Measurements from ENCODE around the gene CTSF.
"Not testable (repeated sequence)": the region's sequence is repeated elsewhere in the genome, so short reads cannot be mapped to it uniquely, and the experiment has no call there.

DNA sequence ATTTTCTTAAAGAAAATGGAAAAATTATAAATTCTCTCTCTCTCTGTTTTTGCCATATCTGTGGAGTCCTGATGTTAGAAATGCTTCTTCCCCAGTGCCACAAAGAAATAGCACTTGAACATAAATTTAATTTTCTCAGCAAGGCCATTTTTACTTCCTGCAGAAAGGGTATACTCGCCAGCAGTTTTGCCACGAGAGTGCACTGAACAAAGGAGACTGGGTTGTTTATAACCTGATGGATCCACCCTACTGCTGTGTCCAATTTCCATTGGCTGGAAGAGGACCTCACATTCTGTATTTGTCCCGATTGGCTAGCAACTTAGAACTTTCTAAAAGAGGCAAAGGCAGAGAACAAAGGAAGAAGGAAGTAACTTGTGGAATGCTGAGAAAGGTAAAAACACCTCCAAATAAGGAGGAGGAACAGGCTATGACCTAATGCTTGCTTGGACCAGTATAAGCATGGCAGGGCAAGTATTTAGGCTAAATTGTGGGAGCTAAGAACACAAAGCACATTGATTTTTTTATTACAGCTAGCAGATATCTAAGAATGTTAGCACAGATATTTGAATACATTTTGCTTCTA is 14.2 kb upstream of the CTSF start:
- TF ChIP-seq, protein P1, sequence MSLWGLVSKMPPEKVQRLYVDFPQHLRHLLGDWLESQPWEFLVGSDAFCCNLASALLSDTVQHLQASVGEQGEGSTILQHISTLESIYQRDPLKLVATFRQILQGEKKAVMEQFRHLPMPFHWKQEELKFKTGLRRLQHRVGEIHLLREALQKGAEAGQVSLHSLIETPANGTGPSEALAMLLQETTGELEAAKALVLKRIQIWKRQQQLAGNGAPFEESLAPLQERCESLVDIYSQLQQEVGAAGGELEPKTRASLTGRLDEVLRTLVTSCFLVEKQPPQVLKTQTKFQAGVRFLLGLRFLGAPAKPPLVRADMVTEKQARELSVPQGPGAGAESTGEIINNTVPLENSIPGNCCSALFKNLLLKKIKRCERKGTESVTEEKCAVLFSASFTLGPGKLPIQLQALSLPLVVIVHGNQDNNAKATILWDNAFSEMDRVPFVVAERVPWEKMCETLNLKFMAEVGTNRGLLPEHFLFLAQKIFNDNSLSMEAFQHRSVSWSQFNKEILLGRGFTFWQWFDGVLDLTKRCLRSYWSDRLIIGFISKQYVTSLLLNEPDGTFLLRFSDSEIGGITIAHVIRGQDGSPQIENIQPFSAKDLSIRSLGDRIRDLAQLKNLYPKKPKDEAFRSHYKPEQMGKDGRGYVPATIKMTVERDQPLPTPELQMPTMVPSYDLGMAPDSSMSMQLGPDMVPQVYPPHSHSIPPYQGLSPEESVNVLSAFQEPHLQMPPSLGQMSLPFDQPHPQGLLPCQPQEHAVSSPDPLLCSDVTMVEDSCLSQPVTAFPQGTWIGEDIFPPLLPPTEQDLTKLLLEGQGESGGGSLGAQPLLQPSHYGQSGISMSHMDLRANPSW (CRISPR knock-in tag; conservative IDR thresholded peaks at IDR 0.05; ENCODE audit: low read depth): not testable (repeated sequence)
- TF ChIP-seq, protein P2, sequence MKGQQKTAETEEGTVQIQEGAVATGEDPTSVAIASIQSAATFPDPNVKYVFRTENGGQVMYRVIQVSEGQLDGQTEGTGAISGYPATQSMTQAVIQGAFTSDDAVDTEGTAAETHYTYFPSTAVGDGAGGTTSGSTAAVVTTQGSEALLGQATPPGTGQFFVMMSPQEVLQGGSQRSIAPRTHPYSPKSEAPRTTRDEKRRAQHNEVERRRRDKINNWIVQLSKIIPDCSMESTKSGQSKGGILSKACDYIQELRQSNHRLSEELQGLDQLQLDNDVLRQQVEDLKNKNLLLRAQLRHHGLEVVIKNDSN (CRISPR knock-in tag; IDR thresholded peaks at IDR 0.05): not testable (repeated sequence)
- TF ChIP-seq, protein P3, sequence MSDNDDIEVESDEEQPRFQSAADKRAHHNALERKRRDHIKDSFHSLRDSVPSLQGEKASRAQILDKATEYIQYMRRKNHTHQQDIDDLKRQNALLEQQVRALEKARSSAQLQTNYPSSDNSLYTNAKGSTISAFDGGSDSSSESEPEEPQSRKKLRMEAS (CRISPR knock-in tag; IDR thresholded peaks at IDR 0.05): not testable (repeated sequence)
- TF ChIP-seq, protein P4, sequence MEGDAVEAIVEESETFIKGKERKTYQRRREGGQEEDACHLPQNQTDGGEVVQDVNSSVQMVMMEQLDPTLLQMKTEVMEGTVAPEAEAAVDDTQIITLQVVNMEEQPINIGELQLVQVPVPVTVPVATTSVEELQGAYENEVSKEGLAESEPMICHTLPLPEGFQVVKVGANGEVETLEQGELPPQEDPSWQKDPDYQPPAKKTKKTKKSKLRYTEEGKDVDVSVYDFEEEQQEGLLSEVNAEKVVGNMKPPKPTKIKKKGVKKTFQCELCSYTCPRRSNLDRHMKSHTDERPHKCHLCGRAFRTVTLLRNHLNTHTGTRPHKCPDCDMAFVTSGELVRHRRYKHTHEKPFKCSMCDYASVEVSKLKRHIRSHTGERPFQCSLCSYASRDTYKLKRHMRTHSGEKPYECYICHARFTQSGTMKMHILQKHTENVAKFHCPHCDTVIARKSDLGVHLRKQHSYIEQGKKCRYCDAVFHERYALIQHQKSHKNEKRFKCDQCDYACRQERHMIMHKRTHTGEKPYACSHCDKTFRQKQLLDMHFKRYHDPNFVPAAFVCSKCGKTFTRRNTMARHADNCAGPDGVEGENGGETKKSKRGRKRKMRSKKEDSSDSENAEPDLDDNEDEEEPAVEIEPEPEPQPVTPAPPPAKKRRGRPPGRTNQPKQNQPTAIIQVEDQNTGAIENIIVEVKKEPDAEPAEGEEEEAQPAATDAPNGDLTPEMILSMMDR (IDR thresholded peaks at IDR 0.05): not testable (repeated sequence)
- TF ChIP-seq CREM (CRISPR knock-in tag; IDR thresholded peaks at IDR 0.05); TEAD1 (CRISPR knock-in tag; IDR thresholded peaks at IDR 0.05); CREB1 (CRISPR knock-in tag; IDR thresholded peaks at IDR 0.05); JUN (CRISPR knock-in tag; IDR thresholded peaks at IDR 0.05); ZNF263 (CRISPR knock-in tag; IDR thresholded peaks at IDR 0.05; ENCODE audit: low read depth): not testable (repeated sequence)
- TF ChIP-seq, protein P5, sequence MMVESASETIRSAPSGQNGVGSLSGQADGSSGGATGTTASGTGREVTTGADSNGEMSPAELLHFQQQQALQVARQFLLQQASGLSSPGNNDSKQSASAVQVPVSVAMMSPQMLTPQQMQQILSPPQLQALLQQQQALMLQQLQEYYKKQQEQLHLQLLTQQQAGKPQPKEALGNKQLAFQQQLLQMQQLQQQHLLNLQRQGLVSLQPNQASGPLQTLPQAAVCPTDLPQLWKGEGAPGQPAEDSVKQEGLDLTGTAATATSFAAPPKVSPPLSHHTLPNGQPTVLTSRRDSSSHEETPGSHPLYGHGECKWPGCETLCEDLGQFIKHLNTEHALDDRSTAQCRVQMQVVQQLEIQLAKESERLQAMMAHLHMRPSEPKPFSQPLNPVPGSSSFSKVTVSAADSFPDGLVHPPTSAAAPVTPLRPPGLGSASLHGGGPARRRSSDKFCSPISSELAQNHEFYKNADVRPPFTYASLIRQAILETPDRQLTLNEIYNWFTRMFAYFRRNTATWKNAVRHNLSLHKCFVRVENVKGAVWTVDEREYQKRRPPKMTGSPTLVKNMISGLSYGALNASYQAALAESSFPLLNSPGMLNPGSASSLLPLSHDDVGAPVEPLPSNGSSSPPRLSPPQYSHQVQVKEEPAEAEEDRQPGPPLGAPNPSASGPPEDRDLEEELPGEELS (CRISPR knock-in tag; IDR thresholded peaks at IDR 0.05): not testable (repeated sequence)
- TF ChIP-seq, protein P6, sequence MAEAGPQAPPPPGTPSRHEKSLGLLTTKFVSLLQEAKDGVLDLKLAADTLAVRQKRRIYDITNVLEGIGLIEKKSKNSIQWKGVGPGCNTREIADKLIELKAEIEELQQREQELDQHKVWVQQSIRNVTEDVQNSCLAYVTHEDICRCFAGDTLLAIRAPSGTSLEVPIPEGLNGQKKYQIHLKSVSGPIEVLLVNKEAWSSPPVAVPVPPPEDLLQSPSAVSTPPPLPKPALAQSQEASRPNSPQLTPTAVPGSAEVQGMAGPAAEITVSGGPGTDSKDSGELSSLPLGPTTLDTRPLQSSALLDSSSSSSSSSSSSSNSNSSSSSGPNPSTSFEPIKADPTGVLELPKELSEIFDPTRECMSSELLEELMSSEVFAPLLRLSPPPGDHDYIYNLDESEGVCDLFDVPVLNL (CRISPR knock-in tag; IDR thresholded peaks at IDR 0.05; ENCODE audit: borderline replicate concordance, low read depth): not testable (repeated sequence)

Data from WTC11 (cell line).